Activated CD4-positive, alpha-beta memory T cell treated with anti-CD3 and anti-CD28 coated beads for 36 hours (primary cell): ENCODE measurements around the gene NUB1. TPM values are rescaled to one million over a fixed set of nuclear protein-coding genes. Genes with fewer than 3 reads are reported as not detected.

Source experiments
- CTCF ChIA-PET: fragments of 350-600 bp; sonication (Branson Sonifier 250); formaldehyde crosslinking; loops from one replicate; lab custom pipeline; 2021; ENCODE audit warnings: antibody characterized with exemption, inconsistent platforms; lab: Charles Lee
- POLR2A ChIA-PET: fragments of 350-600 bp; sonication (Branson Sonifier 250); formaldehyde crosslinking; loops from one replicate; lab custom pipeline; 2021; ENCODE audit warnings: antibody characterized with exemption; lab: Charles Lee
- DNase-seq: peaks from one replicate; pipeline ENCODE4 v3.0.0-alpha.2; 2020
- H3K27ac Mint-ChIP-seq: one replicate; pipeline ENCODE4 v1.8.0; 2021; ENCODE audit warnings: mixed read lengths
- H3K27me3 Mint-ChIP-seq: one replicate; pipeline ENCODE4 v1.8.0; 2021; ENCODE audit warnings: mixed read lengths
- H3K36me3 Mint-ChIP-seq: one replicate; pipeline ENCODE4 v1.8.0; 2021; ENCODE audit warnings: mixed read lengths
- H3K4me1 Mint-ChIP-seq: one replicate; pipeline ENCODE4 v1.8.0; 2021; ENCODE audit warnings: low read depth, mixed read lengths
- H3K4me3 Mint-ChIP-seq: one replicate; pipeline ENCODE4 v1.8.0; 2021; ENCODE audit warnings: mild to moderate bottlenecking, mixed read lengths
- H3K9me3 Mint-ChIP-seq: one replicate; pipeline ENCODE4 v1.8.0; 2021; ENCODE audit warnings: mixed read lengths
- intact Hi-C: fragments of 100-400 bp; cut with micrococcal nuclease; formaldehyde crosslinking; loops from one replicate; pipeline ENCODE4 v1.15.1; 2023
- total RNA-seq, 2 experiments: library from RNA; stranded (reverse); gene quantifications; one replicate each; pipeline ENCODE4 v1.2.3, GENCODE V29; 2021

Gene NUB1
- total RNA-seq, 2 experiments from 2014 or later, result 48.0 to 48.6 TPM

DNA sequence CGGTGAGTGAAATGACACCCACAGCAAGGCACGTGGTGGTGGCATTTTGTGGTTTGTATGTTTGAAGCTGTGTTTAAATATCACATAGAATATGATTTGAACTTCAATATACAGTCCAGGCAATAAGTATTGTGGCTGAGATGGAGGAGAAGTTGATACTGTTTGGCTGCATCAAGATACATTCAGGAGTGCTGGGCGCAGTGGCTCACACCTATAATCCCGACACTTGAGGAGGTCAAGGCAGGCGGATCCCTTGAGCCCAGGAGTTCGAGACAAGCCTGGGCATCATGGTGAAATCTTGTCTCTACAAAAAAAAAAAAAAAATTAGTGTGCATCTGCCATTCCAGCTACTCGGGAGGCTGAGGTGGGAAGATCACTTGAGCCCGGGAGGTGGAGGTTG is 35.2 kb upstream of the NUB1 start:
- peaks cover 19% of the 10 kb centered on the region for H3K27me3 Mint-ChIP-seq
- no peak overlapping the region for H3K4me3 Mint-ChIP-seq
- DNase-seq, result no peak
- H3K4me1 Mint-ChIP-seq, result peaks cover 12% of the 10 kb centered on the region
- POLR2A ChIA-PET, result no interaction called here
- intact Hi-C loops, result no loop called here
- no peaks in the 10 kb centered on the region for H3K36me3 Mint-ChIP-seq
- peaks cover 8% of the 10 kb centered on the region for H3K9me3 Mint-ChIP-seq
- CTCF ChIA-PET, result interaction anchor here (1.0 to 2.0 kb wide), 4 partner anchors 9 to 182 kb away, joined by 3 to 9 read pairs (median 5); no protein-coding TSS in a partner anchor
- no peak overlapping the region for H3K27ac Mint-ChIP-seq

DNA sequence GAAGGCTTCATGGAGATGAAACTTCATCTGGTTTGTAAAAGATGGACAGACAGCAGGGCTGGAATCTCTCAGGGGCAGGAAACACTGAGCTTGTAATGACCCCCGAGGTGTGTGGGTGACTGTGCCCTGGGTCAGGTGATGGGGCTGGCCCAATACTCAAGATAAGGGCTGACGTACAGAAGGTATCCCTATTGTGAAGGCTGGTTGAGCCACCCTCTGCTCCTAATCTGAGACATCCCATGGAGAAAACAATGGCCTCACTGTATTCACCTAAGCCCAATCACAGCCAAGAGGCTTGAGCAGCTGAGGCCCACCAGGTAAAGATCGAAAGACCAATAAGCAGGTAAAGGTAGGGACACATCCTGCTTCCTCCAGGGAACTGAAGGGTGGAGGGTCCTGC is 34.8 kb upstream of the NUB1 start:
- CTCF ChIA-PET, result interaction anchor here (0.6 to 2.0 kb wide), 4 partner anchors 8 to 183 kb away, joined by 3 to 9 read pairs (median 5); no protein-coding TSS in a partner anchor
- Mint-ChIP-seq H3K27ac (no peak overlapping the region), H3K27me3 (peaks cover 17% of the 10 kb centered on the region), H3K9me3 (peaks cover 11% of the 10 kb centered on the region), H3K36me3 (peaks cover 1% of the 10 kb centered on the region), H3K4me1 (peaks cover 12% of the 10 kb centered on the region), H3K4me3 (no peak overlapping the region)
- intact Hi-C loops, result no loop called here
- no peak for DNase-seq
- POLR2A ChIA-PET, result no interaction called here

DNA sequence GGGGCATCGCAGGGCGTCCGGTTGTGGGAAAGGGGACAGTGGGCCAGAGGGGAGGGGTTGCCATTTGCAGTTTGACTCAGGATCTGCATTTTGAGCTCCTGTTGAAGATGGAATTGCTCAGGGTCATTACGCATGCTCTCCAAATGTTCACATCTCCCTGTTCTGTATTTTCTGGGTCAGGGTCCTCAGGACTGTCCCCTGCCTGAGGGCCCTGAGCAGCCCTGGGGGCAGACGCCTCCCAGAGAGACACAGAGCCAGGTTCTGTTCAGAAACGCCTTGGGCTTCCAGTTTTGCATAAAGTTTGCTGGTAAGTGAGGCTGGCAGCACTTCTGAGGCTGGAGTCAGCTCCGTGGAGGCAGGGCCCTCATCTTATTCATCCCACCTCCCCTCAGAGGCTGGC is 34.1 kb upstream of the NUB1 start:
- H3K4me1 Mint-ChIP-seq, result peaks cover 12% of the 10 kb centered on the region
- no peak for DNase-seq
- CTCF ChIA-PET, result interaction anchor here (1.2 to 5.6 kb wide), 2 partner anchors 8 to 45 kb away, joined by 6 to 61 read pairs; no protein-coding TSS in a partner anchor
- H3K4me3 Mint-ChIP-seq, result no peak overlapping the region
- H3K27me3 Mint-ChIP-seq, result peaks cover 17% of the 10 kb centered on the region
- peaks cover 11% of the 10 kb centered on the region for H3K9me3 Mint-ChIP-seq
- peaks cover 1% of the 10 kb centered on the region for H3K36me3 Mint-ChIP-seq
- no peak overlapping the region for H3K27ac Mint-ChIP-seq
- intact Hi-C loops, result no loop called here
- POLR2A ChIA-PET, result no interaction called here

DNA sequence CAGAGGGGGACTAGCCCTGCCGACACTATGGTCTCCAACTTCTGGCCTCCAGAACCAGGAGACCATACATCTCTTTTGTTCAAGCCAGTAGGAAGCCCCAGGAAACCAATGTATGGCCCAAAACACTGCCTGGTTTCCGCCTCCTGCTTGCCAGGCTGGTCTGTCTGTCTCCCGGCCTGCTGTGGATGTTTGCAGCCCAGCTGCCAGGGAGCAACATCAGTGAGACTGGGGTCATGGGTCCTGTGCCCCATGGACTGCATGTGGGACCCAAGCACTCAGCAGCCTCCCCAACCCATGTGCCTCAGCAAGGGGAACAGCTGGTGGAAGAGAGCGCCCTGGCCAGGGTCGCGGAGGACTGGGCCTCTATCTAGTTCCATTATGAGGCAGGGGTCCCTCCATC is 33.4 kb upstream of the NUB1 start:
- DNase-seq, result no peak
- H3K27me3 Mint-ChIP-seq, result peaks cover 17% of the 10 kb centered on the region
- CTCF ChIA-PET, result interaction anchor here (0.9 to 5.6 kb wide), 3 partner anchors 45 to 71 kb away, joined by 4 to 61 read pairs (median 4); no protein-coding TSS in a partner anchor
- POLR2A ChIA-PET, result interaction anchor here (0.5 kb wide), 1 partner anchor 51 kb away, joined by 3 read pairs; no protein-coding TSS in a partner anchor
- H3K4me3 Mint-ChIP-seq, result no peak overlapping the region
- H3K36me3 Mint-ChIP-seq, result peaks cover 1% of the 10 kb centered on the region
- H3K9me3 Mint-ChIP-seq, result peaks cover 11% of the 10 kb centered on the region
- intact Hi-C loops, result no loop called here
- H3K4me1 Mint-ChIP-seq, result peaks cover 12% of the 10 kb centered on the region
- no peak overlapping the region for H3K27ac Mint-ChIP-seq

DNA sequence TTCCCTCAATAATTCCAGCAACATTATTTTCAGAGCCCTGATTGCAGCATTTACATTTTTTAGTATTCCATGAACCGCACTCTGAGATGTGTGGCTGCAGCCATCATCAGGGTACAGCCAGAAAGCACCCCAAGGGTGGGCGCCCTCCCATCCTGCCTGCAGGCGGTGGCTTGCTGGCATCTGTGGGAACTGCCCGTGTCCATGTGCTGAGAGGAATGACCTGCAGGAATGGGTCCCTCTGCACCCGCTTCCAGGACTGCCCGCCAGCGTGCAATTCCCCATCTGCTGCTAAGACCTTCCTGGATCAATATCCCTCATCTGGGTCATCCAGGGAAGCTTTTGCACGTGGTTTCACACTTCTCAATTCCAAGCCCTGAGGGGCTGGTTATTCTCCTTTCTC is 32.8 kb upstream of the NUB1 start:
- Mint-ChIP-seq H3K4me3 (no peak overlapping the region), H3K27ac (no peak overlapping the region), H3K9me3 (peaks cover 11% of the 10 kb centered on the region), H3K36me3 (peaks cover 1% of the 10 kb centered on the region), H3K27me3 (peaks cover 14% of the 10 kb centered on the region), H3K4me1 (peaks cover 9% of the 10 kb centered on the region)
- intact Hi-C loops, result no loop called here
- CTCF ChIA-PET, result interaction anchor here (0.9 to 5.6 kb wide), 3 partner anchors 44 to 72 kb away, joined by 4 to 61 read pairs (median 4); no protein-coding TSS in a partner anchor
- POLR2A ChIA-PET, result interaction anchor here (0.5 kb wide), 1 partner anchor 51 kb away, joined by 3 read pairs; no protein-coding TSS in a partner anchor
- DNase-seq, result no peak

DNA sequence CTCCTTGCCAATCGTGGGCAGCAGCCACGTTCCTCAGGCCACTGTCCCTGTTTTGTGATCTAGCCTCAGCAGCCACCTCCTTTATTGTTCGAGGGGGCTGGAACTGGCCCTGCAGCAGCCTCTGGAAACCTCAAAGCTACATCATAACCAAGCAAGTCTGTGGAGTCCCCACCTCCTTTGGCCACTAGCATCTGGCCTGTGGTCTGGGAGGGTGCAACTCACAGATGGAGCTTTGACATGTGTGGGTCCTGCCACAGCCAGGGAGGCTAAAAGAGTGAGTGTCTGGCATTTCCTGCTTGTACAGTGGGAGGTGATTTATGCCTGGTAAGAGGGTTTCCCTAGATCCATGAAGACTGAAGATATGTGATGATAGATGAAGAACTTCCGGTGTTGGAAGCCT is 32.3 kb upstream of the NUB1 start:
- Mint-ChIP-seq H3K27ac (no peak overlapping the region), H3K36me3 (peaks cover 1% of the 10 kb centered on the region), H3K4me1 (peaks cover 9% of the 10 kb centered on the region), H3K27me3 (peaks cover 14% of the 10 kb centered on the region), H3K9me3 (peaks cover 11% of the 10 kb centered on the region), H3K4me3 (no peak overlapping the region)
- CTCF ChIA-PET, result interaction anchor here (0.9 to 5.6 kb wide), 9 partner anchors 8 to 450 kb away, joined by 3 to 61 read pairs (median 9); partner anchors contain the start of gene NUB1
- POLR2A ChIA-PET, result no interaction called here
- intact Hi-C loops, result no loop called here
- DNase-seq, result no peak

DNA sequence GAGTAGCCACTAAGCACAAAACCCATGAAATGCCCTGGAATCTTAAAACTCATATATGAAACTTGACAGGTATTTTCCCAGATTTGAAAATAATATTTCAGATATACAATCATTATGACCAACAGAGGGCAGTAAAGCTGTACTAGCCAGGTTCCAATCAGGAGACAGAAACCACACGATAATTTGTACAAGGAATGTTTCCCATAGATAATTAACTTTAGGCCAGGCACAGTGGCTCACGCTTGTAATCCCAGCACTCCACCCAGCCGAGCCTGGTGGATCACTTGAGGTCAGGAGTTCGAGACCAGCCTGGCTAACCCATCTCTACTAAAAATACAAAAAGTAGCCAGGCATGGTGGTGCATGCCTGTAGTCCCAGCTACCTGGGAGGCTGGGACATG is 31.0 kb upstream of the NUB1 start:
- intact Hi-C loops, result loop anchor here (10.0 kb wide), 1 partner anchor 444 kb away; no protein-coding TSS in a partner anchor
- Mint-ChIP-seq H3K36me3 (peaks cover 1% of the 10 kb centered on the region), H3K27ac (no peak overlapping the region), H3K27me3 (peaks cover 5% of the 10 kb centered on the region), H3K4me3 (no peak overlapping the region), H3K9me3 (peaks cover 11% of the 10 kb centered on the region), H3K4me1 (peaks cover 10% of the 10 kb centered on the region)
- ChIA-PET CTCF (interaction anchor here (0.9 to 5.6 kb wide), 11 partner anchors 9 to 449 kb away, joined by 3 to 61 read pairs (median 6); partner anchors contain the start of gene NUB1), POLR2A (no interaction called here)
- DNase-seq, result no peak

DNA sequence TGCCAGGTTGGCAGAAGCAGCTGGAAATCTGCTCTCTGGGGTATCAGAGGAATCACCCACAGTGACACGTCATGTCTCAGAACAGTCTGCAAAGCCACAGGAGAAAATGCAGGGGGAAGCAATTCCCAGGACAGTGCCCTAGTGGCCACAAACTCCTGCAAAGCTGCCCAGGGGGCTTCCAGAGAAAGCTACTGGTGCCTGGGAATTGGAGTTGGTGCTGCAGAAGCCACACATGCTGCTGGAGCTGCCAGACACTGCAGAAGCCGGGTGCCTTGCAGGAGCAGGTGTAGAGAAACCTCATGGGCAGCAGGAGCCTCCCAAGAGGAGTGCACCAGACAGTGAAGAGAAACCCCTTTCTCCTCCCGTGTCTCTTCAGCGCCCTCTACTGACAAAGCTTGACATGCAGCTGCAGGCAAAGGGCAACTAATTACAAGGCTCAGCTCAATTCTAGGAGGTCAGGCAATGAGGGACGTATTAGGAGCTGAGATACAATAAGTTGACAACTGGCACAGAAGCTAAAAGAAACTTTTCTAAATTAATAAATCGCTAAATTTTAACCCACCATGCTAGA is 30.2 kb upstream of the NUB1 start:
- CTCF ChIA-PET, result interaction anchor here (0.8 to 5.6 kb wide), 14 partner anchors 9 to 448 kb away, joined by 3 to 61 read pairs (median 5); partner anchors contain the start of gene NUB1
- peaks cover 11% of the 10 kb centered on the region for H3K9me3 Mint-ChIP-seq
- H3K27me3 Mint-ChIP-seq, result peaks cover under 1% of the 10 kb centered on the region
- H3K4me3 Mint-ChIP-seq, result no peak overlapping the region
- H3K36me3 Mint-ChIP-seq, result peaks cover 1% of the 10 kb centered on the region
- no peak overlapping the region for H3K27ac Mint-ChIP-seq
- intact Hi-C loops, result loop anchor here (10.0 kb wide), 1 partner anchor 443 kb away; no protein-coding TSS in a partner anchor
- peak; percentile 46 for DNase-seq
- POLR2A ChIA-PET, result no interaction called here
- H3K4me1 Mint-ChIP-seq, result peaks cover 10% of the 10 kb centered on the region

DNA sequence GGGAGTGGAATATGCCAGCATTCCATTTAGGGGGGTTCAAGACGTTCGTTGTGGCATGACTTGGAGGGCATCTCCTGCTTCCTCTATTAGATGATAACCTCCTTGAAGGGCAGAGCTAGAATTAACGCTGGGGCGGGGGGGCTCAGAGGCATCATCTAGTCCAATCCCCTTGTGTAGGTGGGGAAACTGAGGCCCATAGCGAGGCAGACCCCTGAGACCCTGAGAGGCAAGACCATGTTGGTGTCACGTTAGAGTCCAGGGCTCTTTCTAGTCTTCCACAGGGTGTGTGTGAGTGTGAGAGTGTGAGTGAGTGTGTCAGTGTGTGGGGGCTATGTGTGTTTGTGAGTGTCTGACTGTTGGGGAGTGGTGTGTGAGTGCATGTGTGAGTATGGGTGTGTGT is 29.3 kb upstream of the NUB1 start:
- ChIA-PET CTCF (interaction anchor here (2.9 to 5.6 kb wide), 2 partner anchors 8 to 40 kb away, joined by 12 to 61 read pairs; no protein-coding TSS in a partner anchor), POLR2A (no interaction called here)
- Mint-ChIP-seq H3K4me3 (no peak overlapping the region), H3K27ac (no peak overlapping the region), H3K4me1 (peaks cover 10% of the 10 kb centered on the region), H3K36me3 (peaks cover 1% of the 10 kb centered on the region), H3K27me3 (no peaks in the 10 kb centered on the region), H3K9me3 (peaks cover 11% of the 10 kb centered on the region)
- DNase-seq, result no peak
- intact Hi-C loops, result loop anchor here (10.0 kb wide), 1 partner anchor 442 kb away; no protein-coding TSS in a partner anchor

DNA sequence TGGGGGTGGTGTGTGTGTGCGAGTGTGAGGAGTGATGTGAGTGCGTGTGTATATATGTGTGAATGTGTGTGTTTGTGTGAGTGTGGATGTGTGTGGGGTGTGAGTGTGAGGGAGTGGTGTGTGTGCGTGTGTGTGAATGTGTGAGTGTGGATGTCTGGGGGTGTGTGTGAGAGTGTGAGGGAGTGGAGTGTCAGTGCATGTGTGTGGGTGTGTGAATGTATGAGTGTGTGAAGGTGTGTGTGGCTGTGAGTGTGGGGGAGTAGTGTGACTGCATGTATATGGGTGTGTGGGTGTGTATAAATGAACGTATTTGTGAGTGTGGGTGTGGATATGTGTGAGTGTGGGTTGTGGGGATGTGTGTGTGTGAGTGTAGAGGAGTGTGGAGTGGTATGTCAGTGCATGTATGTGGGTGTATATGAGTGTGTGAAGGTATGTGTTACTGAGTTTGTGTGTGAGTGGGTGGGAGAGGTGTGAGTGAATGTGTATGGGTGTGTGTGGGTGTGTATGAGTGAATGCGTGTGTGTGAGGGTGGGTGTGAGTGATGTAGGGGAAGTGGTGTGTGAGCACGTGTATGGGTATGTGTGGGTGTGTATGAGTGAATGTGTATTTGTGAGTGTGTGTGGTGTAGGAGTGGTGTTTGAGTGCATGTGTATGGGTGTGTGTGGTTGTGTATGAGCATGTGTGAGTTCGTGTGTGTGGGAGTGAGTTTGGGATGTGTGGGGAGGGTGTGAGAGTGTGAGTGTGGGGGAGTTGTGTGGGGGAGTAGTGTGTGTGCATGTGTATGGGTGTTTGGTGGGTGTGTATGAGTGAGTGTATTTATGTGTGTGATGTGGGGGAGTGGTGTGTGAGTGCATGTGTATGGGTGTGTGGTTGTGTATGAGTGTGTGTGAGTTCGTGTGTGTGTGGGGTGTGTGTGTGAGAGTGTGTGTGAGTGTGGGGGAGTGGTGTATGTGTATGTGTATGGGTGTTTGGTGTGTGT is 28.5 kb upstream of the NUB1 start:
- Mint-ChIP-seq H3K4me1 (peaks cover 10% of the 10 kb centered on the region), H3K27me3 (no peaks in the 10 kb centered on the region), H3K27ac (no peak overlapping the region), H3K4me3 (no peak overlapping the region), H3K36me3 (peaks cover 1% of the 10 kb centered on the region), H3K9me3 (peaks cover 11% of the 10 kb centered on the region)
- POLR2A ChIA-PET, result no interaction called here
- CTCF ChIA-PET, result interaction anchor here (5.3 to 5.6 kb wide), 2 partner anchors 40 kb away, joined by 61 to 161 read pairs; no protein-coding TSS in a partner anchor
- DNase-seq, result peak; percentile 18
- intact Hi-C loops, result loop anchor here (10.0 kb wide), 1 partner anchor 442 kb away; no protein-coding TSS in a partner anchor

DNA sequence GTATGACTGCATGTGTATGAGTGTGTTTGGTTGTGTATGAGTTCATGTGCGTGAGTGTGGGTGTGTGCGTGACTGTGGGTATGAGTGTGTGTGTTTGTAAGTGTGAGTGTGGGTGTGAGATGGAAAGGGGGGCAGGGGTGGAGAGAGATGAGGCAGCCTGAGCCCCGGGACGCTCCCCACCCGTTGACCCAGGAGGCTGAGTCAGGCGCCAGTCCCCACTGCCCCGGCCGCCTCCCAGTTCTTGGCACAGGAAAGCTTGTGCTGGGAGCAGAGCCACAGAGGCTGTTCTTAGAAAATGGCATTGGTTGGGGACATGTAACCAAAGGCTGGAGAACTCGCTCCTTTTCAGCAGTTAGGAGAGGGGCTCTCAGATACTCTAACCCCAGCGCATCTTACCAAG is 27.8 kb upstream of the NUB1 start:
- Mint-ChIP-seq H3K4me3 (no peak overlapping the region), H3K27me3 (no peaks in the 10 kb centered on the region), H3K27ac (no peak overlapping the region), H3K4me1 (peaks cover 10% of the 10 kb centered on the region), H3K9me3 (peaks cover 15% of the 10 kb centered on the region), H3K36me3 (peaks cover 1% of the 10 kb centered on the region)
- peak; percentile 49 for DNase-seq
- intact Hi-C loops, result loop anchor here (10.0 kb wide), 1 partner anchor 441 kb away; no protein-coding TSS in a partner anchor
- ChIA-PET CTCF (interaction anchor here (1.6 to 5.3 kb wide), 5 partner anchors 17 to 135 kb away, joined by 4 to 161 read pairs (median 28); partner anchors contain the start of gene NUB1), POLR2A (no interaction called here)
